ENCODE measurements around the gene CRABP1.

DNA sequence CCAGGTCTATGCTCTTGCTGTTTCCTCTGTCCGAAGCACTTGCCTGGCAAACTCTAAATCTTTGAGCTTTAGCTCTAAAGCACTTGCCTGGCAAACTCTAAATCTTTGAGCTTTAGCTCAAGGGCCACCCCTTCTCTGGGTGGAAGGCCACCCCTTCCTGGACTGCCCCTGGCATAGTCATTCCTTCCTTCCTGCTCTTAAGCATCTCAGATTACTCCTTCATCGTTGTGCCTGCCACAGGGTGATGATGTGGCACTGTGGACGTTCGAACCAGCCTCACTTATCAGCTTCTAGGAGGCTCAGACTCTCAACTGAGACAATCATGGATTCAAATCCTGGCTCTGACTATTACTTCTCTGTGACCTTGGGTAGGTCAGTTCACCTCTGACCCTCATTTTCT lies 10.5 kb upstream of the CRABP1 start:
- TF ChIP-seq POLR2A (IDR thresholded peaks at IDR 0.05; ENCODE audit: low read depth, low read length) (no peak), SPI1 (IDR thresholded peaks at IDR 0.05; ENCODE audit: low read depth, low read length) (no peak), POU2F2 (IDR thresholded peaks at IDR 0.05; ENCODE audit: low read depth, low read length) (no peak), POLR2AphosphoS5 (IDR thresholded peaks at IDR 0.05; ENCODE audit: low read depth, low read length) (no peak), TAF1 (IDR thresholded peaks at IDR 0.05; ENCODE audit: low read depth, low read length) (no peak)

Data from GM12891 (cell line).